H9 (cell line): Measurements from ENCODE around the gene FAM81A. TPM values are rescaled to one million over a fixed set of nuclear protein-coding genes. Genes with fewer than 3 reads are reported as not detected.

Experiments used
- DNase-seq: peaks from one replicate; pipeline ENCODE4 v3.0.0-alpha.2; 2017
- H2AFZ ChIP-seq: one replicate; pipeline ENCODE4 v1.6.1; 2013; ENCODE audit warnings: mild to moderate bottlenecking, low read length, control low read depth, moderate library complexity
- H2AK5ac ChIP-seq: 2 replicates; pipeline ENCODE4 v1.6.1; 2013; ENCODE audit warnings: low read length, control low read depth, mixed read lengths; ENCODE audit not compliant: insufficient read length
- H2BK120ac ChIP-seq: one replicate; pipeline ENCODE4 v1.6.1; 2013; ENCODE audit warnings: low read depth, mild to moderate bottlenecking, low read length, control low read depth, inconsistent platforms; ENCODE audit not compliant: poor library complexity, severe bottlenecking
- H2BK12ac ChIP-seq: 2 replicates; pipeline ENCODE4 v1.6.1; 2013; ENCODE audit warnings: low read length, control low read depth, mixed read lengths, low read depth; ENCODE audit not compliant: insufficient read length
- H2BK15ac ChIP-seq: 2 replicates; pipeline ENCODE4 v1.6.1; 2013; ENCODE audit warnings: low read depth, low read length, control low read depth
- H2BK20ac ChIP-seq: one replicate; pipeline ENCODE4 v1.6.1; 2013; ENCODE audit warnings: low read depth, mild to moderate bottlenecking, low read length, control low read depth, inconsistent platforms; ENCODE audit not compliant: poor library complexity, severe bottlenecking
- H2BK5ac ChIP-seq: 2 replicates; pipeline ENCODE4 v1.6.1; 2013; ENCODE audit warnings: low read length, control low read depth, mixed read lengths; ENCODE audit not compliant: insufficient read length
- H3K14ac ChIP-seq: 2 replicates; pipeline ENCODE4 v1.6.1; 2013; ENCODE audit warnings: low read length, control low read depth; ENCODE audit not compliant: insufficient read depth
- H3K18ac ChIP-seq: 2 replicates; pipeline ENCODE4 v1.6.1; 2013; ENCODE audit warnings: low read depth, mild to moderate bottlenecking, mixed read lengths, low read length, control low read depth; ENCODE audit not compliant: insufficient read length
- H3K23ac ChIP-seq: 2 replicates; pipeline ENCODE4 v1.6.1; 2013; ENCODE audit warnings: low read length, control low read depth, mixed read lengths, low read depth; ENCODE audit not compliant: insufficient read length
- H3K23me2 ChIP-seq: 2 replicates; pipeline ENCODE4 v1.6.1; 2013; ENCODE audit warnings: low read depth, mild to moderate bottlenecking, mixed read lengths, low read length, control low read depth; ENCODE audit not compliant: insufficient read length, poor library complexity, severe bottlenecking
- H3K27ac ChIP-seq: 2 replicates; pipeline ENCODE4 v1.5.1; 2013; ENCODE audit warnings: low read length, control low read depth, mixed read lengths, low read depth; ENCODE audit not compliant: insufficient read length
- H3K27me3 ChIP-seq: 2 replicates; pipeline ENCODE4 v1.6.1; 2013; ENCODE audit warnings: low read length, control low read depth, inconsistent platforms; ENCODE audit not compliant: insufficient read depth
- H3K4ac ChIP-seq: 2 replicates; pipeline ENCODE4 v1.6.1; 2013; ENCODE audit warnings: low read depth, mild to moderate bottlenecking, control low read depth, inconsistent platforms, low read length, moderate library complexity
- H3K4me1 ChIP-seq: 2 replicates; pipeline ENCODE4 v1.6.1; 2013; ENCODE audit warnings: low read length, control low read depth, inconsistent platforms; ENCODE audit not compliant: insufficient read depth
- H3K4me2 ChIP-seq: 2 replicates; pipeline ENCODE4 v1.6.1; 2013; ENCODE audit warnings: low read length, control low read depth, mixed read lengths; ENCODE audit not compliant: insufficient read length, insufficient read depth
- H3K56ac ChIP-seq: 2 replicates; pipeline ENCODE4 v1.6.1; 2013; ENCODE audit warnings: low read depth, mild to moderate bottlenecking, mixed read lengths, low read length, control low read depth; ENCODE audit not compliant: insufficient read length
- H3K79me1 ChIP-seq: 2 replicates; pipeline ENCODE4 v1.6.1; 2013; ENCODE audit warnings: low read depth, mild to moderate bottlenecking, moderate library complexity, low read length, control low read depth, inconsistent platforms; ENCODE audit not compliant: insufficient read depth, poor library complexity, severe bottlenecking
- H3K79me2 ChIP-seq: 2 replicates; pipeline ENCODE4 v1.6.1; 2013; ENCODE audit warnings: low read length, control low read depth, inconsistent platforms; ENCODE audit not compliant: insufficient read depth
- H3K9ac ChIP-seq: 2 replicates; pipeline ENCODE4 v1.6.1; 2013; ENCODE audit warnings: low read length, control low read depth, mixed read lengths; ENCODE audit not compliant: insufficient read length; ENCODE audit errors: extremely low read depth
- H3K9me3 ChIP-seq: one replicate; pipeline ENCODE4 v1.6.1; 2013; ENCODE audit warnings: low read depth, low read length, inconsistent platforms; ENCODE audit not compliant: control insufficient read depth
- H3T11ph ChIP-seq: one replicate; pipeline ENCODE4 v1.6.1; 2013; ENCODE audit warnings: mild to moderate bottlenecking, low read length, control low read depth, inconsistent platforms
- H4K20me1 ChIP-seq: one replicate; pipeline ENCODE4 v1.6.1; 2013; ENCODE audit not compliant: control insufficient read depth, insufficient read length, insufficient read depth
- H4K5ac ChIP-seq: 2 replicates; pipeline ENCODE4 v1.6.1; 2013; ENCODE audit warnings: low read depth, mild to moderate bottlenecking, mixed read lengths, low read length, control low read depth; ENCODE audit not compliant: insufficient read length
- H4K8ac ChIP-seq: replicated peaks from 2 replicates; pipeline ENCODE4 v1.6.1; 2013; ENCODE audit warnings: low read length, control low read depth, mixed read lengths, low read depth; ENCODE audit not compliant: insufficient read length
- H4K91ac ChIP-seq: 2 replicates; pipeline ENCODE4 v1.6.1; 2013; ENCODE audit warnings: low read depth, mild to moderate bottlenecking, moderate library complexity, mixed read lengths, low read length, control low read depth; ENCODE audit not compliant: insufficient read length
- H3K27ac Mint-ChIP-seq, 3 experiments: 2 replicates in 2 of 3; 3 replicates in 1 of 3; pipeline ENCODE4 v1.8.0; 2020 to 2021; ENCODE audit warnings: mixed read lengths in 3 of 3, mild to moderate bottlenecking in 1 of 3, moderate library complexity in 1 of 3
- H3K27me3 Mint-ChIP-seq: 2 replicates; pipeline ENCODE4 v1.8.0; 2021; ENCODE audit warnings: low read depth, mild to moderate bottlenecking, moderate library complexity, mixed read lengths
- H3K36me3 Mint-ChIP-seq, 3 experiments: 2 replicates in 2 of 3; 3 replicates in 1 of 3; pipeline ENCODE4 v1.8.0; 2020 to 2021; ENCODE audit warnings: low read depth in 3 of 3, mixed read lengths in 3 of 3; ENCODE audit not compliant: insufficient read depth in 1 of 3
- H3K4me1 Mint-ChIP-seq, 2 experiments: 2 replicates each; pipeline ENCODE4 v1.8.0; 2020; ENCODE audit warnings: mixed read lengths in 2 of 2
- H3K4me3 Mint-ChIP-seq, 2 experiments: 2 replicates in 1 of 2; 3 replicates in 1 of 2; pipeline ENCODE4 v1.8.0; 2020 to 2021; ENCODE audit warnings: mild to moderate bottlenecking in 2 of 2, mixed read lengths in 2 of 2, moderate library complexity in 1 of 2
- H3K9me3 Mint-ChIP-seq, 2 experiments: 2 replicates in 1 of 2; 3 replicates in 1 of 2; pipeline ENCODE4 v1.8.0; 2020; ENCODE audit warnings: mild to moderate bottlenecking in 2 of 2, mixed read lengths in 2 of 2, moderate library complexity in 1 of 2
- WGBS: extraction: QIAGEN DNeasy Blood & Tissue Kit; methylation state at CpG from one replicate; pipeline ENCODE4 v1.1.7; 2013; ENCODE audit warnings: missing lambda C conversion rate, low lambda C conversion rate, mixed read lengths; ENCODE audit not compliant: insufficient read length; ENCODE audit errors: extremely low coverage; 5-methylcytosine and 5-hydroxymethylcytosine counted together
- total RNA-seq: library from RNA; stranded (reverse); gene quantifications from 2 replicates; pipeline ENCODE4 v1.2.1, GENCODE V29; 2021
- TF ChIP-seq, protein P1 (sequence below): fragments of 200-600 bp; sonication (generic); conservative IDR thresholded peaks from 3 replicates; pipeline ENCODE4 v1.8.0; 2021; ENCODE audit warnings: antibody characterized with exemption, mild to moderate bottlenecking

Gene FAM81A
- total RNA-seq, 1 experiment from 2014 or later, result 1.7 TPM

DNA sequence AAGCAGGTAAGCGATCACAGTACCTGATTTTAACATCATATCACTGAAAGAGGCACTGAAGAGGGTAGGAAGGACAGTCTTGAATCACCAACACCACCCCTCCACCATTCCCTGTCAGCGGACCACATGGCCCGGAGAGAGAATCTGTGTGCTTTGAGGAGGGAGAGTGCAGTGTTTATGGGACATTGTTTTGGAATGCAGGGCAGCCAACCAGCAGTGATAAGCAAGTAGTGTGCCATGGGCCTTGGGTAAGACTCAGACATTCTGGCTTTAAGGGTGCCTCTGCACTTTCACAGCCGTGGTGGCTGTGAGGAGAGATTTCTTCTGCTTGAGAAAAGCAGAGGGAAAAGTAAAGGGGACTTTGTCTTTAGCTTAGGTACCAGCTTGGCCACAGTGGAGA, 46.4 kb downstream of the FAM81A start:
- no peak overlapping the region for H2BK20ac ChIP-seq
- no peak overlapping the region for H2BK5ac ChIP-seq
- H2BK12ac ChIP-seq, result no peak overlapping the region
- Mint-ChIP-seq H3K4me1 (no peaks in the 10 kb centered on the region), H3K27ac (no peak overlapping the region; a peak in 1 of 7 replicates), H3K9me3 (peaks cover 4% of the 10 kb centered on the region in 2 experiments; a peak in 4 of 5 replicates), H3K27me3 (no peaks in the 10 kb centered on the region), H3K4me3 (no peak overlapping the region), H3K36me3 (peaks cover 0 to 3% (median 3%) of the 10 kb centered on the region in 3 experiments; a peak in 3 of 7 replicates)
- H3K14ac ChIP-seq, result no peak overlapping the region
- H2BK120ac ChIP-seq, result no peak overlapping the region
- no peak overlapping the region for H3K9ac ChIP-seq
- no peaks in the 10 kb centered on the region for H3K27me3 ChIP-seq
- H3K4ac ChIP-seq, result no peak overlapping the region
- no peak overlapping the region for H2AFZ ChIP-seq
- no peaks in the 10 kb centered on the region for H3K4me1 ChIP-seq
- no peak overlapping the region for H2AK5ac ChIP-seq
- H3K18ac ChIP-seq, result no peak overlapping the region
- H3K79me1 ChIP-seq, result no peaks in the 10 kb centered on the region
- H4K5ac ChIP-seq, result no peak overlapping the region
- H4K91ac ChIP-seq, result no peak overlapping the region
- no peaks in the 10 kb centered on the region for H4K20me1 ChIP-seq
- no peak overlapping the region for H4K8ac ChIP-seq
- WGBS, result no CpG with 5 or more reads among the region's 4 CpGs
- no peak for DNase-seq
- H3K23ac ChIP-seq, result no peak overlapping the region
- TF ChIP-seq, protein P1, sequence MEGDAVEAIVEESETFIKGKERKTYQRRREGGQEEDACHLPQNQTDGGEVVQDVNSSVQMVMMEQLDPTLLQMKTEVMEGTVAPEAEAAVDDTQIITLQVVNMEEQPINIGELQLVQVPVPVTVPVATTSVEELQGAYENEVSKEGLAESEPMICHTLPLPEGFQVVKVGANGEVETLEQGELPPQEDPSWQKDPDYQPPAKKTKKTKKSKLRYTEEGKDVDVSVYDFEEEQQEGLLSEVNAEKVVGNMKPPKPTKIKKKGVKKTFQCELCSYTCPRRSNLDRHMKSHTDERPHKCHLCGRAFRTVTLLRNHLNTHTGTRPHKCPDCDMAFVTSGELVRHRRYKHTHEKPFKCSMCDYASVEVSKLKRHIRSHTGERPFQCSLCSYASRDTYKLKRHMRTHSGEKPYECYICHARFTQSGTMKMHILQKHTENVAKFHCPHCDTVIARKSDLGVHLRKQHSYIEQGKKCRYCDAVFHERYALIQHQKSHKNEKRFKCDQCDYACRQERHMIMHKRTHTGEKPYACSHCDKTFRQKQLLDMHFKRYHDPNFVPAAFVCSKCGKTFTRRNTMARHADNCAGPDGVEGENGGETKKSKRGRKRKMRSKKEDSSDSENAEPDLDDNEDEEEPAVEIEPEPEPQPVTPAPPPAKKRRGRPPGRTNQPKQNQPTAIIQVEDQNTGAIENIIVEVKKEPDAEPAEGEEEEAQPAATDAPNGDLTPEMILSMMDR, result no peak
- no peaks in the 10 kb centered on the region for H3K9me3 ChIP-seq
- H3K56ac ChIP-seq, result no peak overlapping the region
- H3K27ac ChIP-seq, result no peak overlapping the region
- no peak overlapping the region for H3K4me2 ChIP-seq
- H2BK15ac ChIP-seq, result no peak overlapping the region
- no peak overlapping the region for H3T11ph ChIP-seq
- no peaks in the 10 kb centered on the region for H3K23me2 ChIP-seq
- no peaks in the 10 kb centered on the region for H3K79me2 ChIP-seq
